ENCODE measurements around the gene GABARAPL2.
"Not testable (repeated sequence)": the region's sequence is repeated elsewhere in the genome, so short reads cannot be mapped to it uniquely, and the experiment has no call there.

The GABARAPL2 gene, protein sequence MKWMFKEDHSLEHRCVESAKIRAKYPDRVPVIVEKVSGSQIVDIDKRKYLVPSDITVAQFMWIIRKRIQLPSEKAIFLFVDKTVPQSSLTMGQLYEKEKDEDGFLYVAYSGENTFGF

DNA sequence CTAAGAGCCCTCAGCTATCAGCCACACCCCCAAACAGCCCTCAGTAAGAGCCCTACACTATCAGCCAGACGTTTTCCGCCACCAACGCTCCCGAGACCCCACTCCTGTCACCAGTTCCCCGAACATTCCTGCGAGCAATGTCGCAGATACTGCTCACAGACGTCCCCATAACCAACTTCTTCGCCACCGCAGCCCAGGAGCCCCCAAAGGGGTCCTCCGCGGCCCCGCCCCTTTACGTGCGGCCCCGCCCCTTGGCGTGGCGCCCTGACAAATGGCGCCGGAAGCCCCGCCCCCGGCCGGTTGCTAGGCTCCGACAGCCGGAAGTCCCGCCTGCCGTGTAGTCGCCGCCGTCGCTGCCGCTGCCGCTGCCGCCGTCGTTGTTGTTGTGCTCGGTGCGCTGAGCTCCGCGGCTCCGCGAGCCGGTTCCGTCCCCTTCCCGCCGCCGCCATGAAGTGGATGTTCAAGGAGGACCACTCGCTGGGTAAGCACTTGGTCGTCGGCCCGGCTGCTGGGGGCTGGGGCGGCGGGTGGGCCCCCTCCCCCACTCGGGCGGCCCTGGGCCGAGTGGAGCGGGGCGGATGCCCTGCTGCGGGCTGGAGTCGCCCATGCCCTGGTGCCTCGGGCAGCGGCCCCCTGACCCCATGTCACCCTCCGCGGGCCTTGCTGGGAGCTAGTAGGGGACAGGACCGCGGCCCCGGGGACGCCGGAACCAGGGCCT, at the start of gene GABARAPL2:
Gene GABARAPL2, plus strand, starts transcription at position 340 of the 718 bp plus-strand sequence. Its CDS starts 108 bp downstream, at position 448.
- no peak for FAIRE-seq

DNA sequence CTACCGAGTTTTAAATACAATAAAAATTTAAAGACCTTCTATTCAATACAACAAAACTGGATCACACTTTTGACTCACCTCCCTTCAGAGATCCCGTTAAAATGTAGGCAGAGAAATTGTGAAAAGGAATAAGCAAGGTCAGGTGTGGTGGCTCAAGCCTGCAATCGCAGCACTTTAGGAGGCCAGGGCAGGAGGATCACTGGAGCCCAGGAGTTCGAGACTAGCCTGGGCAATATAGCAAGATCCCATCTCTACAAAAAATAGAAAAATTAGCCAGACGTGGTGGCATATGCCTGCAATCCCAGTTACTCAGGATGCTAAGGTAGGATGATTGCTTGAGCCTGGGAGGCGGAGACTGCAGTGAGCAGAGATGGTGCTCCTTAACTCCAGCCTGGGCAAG, 47.0 kb upstream of the GABARAPL2 start:
- FAIRE-seq, result no peak

DNA sequence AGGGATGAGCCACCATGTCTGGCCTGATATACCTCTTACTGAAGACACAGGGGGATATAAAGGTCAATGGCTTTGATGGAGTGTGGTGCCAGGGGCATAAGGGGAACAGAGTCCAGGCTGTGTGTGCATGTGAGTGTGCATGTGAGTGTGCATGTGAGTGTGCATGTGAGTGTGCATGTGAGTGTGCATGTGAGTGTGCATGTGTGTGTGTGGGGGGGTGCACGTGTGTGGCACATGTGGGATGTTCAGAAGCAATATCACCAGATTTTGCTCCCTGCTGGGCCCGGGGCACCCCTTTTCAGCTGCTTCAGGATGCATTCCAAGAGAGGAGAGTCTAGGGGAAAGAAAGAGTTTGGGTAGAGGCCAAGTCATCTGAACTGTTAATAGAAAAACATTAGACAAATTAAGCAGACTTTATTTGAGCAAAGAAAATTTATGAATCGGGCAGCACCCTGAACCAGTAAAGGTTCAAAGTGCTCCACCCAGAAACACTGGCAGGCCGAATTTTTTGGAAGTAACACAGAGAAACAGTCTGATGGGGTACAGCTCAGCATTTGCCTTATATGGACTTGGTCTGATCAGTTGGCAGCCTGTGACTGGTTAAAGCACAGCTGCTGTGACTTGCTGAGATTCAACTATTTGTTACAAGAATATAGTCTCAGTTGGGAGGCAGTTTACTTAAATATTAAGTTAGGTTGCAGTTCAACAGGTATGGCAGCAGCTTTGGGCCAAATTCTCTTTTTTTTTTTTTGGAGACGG, 40.0 kb upstream of the GABARAPL2 start:
- FAIRE-seq, result no peak

DNA sequence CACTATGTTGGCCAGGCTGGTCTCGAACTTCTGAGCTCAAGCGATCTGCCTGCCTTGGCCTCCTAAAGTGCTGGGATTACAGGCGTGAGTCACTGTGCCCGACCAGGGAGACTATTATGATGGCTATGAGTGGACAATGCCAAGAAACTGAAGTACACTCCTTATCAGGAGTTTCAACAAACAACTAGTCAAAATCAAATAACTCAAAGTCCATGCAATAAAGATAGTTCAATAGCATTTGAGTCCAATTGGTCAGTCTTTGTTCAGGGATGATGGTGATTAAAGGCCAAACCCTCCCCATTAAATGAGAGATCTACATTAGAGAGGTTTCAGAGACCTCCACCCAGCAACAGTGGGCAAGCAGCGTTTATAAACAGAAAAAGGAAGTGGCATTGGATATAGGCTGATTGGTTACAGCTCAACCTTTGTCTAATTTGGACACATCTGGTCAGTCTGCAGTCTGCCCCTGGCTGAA, 38.3 kb upstream of the GABARAPL2 start:
- no peak for FAIRE-seq

DNA sequence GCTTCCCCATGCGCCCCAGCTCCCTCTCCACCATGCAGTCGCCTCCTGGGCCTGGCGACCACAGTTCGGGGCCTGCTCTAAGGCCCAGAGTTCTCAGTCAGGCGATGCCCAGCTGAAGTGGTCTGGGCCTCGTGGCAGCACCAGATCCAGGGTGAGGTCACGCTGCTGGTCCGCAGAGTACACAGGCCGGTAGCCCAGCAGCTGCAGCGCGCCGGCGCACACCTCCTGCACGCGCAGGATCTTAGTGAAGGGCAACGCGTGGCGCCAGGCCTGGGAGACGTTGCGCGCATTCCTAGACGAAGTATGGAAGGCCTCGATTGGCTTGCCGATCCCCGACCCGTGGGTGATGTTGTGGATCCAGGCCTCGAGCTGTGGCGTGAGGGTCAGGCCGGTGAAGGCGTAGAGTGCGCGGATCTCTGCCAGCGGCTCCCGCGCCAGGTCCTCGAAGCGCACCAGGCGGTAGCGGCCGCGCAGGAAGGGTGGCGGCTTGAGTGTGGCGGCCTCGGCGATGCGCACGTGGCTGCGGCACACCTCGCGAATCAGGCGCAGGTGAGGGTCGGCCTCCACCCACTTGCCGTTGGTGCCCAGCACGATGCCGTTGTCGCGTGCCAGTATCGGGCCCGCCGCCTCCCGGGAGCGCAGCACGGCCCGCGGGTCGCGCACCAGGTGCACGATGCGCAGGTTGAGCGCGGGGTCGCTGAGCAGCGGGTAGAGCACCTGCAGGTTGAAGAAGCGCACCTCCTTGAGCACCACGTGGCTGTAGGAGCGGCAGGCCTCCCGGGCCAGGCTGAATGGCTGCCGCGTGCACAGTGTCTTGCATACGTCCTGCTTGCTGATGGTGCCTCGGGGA, 36.9 kb upstream of the GABARAPL2 start:
- FAIRE-seq, result no peak

DNA sequence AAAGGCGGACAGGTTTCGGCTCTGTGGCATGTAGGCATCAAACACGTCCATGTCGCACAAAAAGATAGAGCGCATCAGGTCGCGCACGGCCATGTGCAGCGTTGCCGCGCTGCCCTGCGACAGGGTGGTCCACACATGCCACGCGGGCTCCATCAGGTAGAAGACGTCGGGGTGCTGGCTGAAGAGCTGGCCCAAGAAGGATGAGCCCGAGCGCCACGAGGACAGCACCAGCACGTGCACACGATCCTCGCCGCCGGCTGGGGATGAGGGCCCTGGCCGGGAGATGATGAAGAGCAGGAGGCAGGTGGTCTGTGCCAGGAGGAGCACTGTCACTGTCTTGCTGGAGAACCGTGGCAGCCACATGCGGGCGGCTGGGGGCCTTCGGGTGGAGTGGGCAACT, 36.2 kb upstream of the GABARAPL2 start:
- no peak for FAIRE-seq

DNA sequence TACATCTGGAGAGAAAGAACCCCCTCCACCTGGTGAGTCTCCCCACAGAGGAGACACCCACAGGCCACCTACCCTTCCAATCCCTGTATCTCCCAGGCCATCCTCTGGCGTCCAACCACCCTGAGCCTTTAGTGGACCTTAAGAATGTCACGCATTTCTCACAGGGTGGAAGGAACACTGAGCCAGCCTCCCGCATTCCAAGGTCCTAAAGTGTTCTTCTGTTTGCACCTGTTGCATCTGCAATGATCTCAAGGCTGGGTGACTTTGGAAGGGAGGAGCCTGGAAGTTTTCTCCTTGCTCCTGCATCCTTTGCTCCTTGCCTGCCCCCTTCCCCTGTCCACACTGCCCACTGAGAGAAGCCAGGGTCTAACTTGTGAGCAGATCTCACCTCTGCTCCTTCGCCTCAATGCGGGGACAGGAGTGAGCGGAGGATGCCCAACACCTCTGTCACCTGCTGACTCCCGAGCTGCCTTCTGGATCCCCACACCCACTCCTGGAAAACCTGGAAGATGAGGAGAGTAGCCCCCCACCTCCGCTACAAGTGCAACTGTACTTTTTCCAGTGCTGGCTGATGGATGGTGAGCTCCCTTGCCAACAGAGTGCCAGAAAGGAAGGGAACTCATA, 33.9 kb upstream of the GABARAPL2 start:
- FAIRE-seq, result no peak

DNA sequence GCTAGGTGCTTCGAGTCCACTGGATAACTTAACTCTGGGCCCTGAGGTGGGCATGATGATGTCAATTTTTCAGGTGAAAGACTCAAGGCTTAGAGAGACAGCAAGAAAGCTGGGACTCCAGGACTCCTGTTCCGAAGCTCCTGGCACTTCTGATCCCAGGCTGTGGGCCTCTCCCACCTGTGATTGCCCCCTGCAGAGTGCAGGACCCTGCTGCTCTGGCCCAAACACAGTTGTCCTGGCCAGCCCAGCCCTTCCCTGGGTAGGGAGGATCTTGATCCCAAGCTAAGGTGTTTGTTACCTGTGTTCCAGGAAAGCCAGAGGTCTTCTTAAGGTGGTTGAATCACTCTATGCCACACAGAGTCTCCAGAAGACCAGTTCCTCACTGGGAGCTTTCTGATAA, 33.4 kb upstream of the GABARAPL2 start:
- no peak for FAIRE-seq

DNA sequence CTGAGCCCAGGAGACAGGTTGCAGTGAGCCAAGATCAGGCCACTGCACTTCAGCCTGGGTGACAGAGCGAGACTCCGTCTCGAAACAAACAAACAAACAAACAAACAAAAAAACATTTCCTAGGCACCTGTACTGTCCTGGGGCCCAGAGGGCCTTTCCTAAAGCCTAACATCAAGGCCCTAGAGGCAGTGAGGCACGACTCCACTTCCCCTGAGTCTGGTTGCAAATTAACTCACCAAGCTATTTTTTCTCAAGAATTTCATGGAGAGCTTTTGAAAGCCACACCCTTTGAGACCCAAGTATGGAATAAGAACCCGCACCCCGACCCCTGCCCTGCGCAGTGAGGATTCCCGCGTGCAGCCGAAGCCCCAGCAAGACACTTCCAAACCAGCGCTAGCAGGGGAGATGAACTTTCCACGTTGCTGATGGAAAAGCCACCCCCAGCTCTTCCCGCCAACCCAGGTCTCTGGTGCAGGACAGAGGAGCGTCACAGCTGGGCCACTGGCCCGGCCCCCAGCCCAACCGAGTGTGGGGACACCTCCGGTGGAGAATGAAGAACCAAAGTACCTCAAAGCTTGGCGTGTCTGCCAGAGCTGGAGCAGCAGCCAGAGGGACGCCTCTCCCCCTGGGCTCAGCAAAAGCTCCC, 31.5 kb upstream of the GABARAPL2 start:
- FAIRE-seq, result no peak

DNA sequence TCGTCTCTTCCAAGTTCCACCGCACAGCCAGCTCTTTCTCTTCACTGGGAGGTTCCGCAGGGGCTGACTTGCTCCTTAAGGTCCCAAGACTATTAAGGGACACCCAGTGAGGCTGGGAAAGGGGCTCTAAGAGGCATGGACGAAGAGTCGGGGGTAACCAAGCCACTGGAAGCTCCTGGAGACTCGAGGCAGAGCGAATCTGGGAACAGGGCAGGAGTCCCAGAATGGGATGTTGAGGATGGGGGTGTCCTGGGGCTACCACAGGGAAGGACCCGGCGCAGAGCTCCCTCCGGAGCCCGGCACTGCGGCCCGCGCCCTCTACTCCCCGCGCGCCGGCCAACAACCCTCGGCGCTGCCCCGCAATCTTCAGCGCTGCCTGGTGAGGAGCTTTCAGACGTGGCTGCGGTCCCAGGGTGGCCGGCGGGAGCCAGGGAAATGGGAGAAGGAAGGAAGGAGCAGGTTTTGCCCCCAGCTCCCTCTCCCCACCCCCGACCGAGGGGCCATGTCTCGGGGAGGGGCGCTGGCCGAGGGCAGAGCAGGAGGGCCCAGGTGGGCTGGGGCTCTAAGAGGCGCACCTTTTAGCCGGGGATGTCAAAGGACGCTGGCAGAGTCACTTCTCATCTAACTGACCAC, 30.9 kb upstream of the GABARAPL2 start:
- no peak for FAIRE-seq

DNA sequence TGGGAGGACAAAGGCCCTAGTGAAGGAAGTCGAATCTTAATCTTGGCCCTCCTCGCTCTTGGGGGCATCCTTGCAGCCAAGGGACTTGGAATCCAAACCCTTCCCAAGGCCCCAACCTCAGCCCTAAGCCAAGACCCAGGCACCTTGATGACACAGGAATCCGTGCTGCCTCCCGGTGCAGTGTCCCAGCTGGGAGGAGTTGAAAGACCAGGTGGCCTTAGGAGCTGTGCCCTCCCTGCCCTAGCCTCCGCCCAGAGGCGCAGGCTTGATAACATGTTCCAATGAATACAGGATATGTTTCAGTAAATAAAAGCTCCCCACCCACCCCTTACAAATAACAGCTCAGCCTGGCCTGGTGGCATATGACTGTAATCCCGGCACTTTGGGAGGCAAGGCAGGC, 30.3 kb upstream of the GABARAPL2 start, which contains the start of gene CHST5:
Gene CHST5, minus strand, starts transcription at position 208 of the 400 bp plus-strand sequence. CDS start 5,724 bp downstream, outside the sequence.
- FAIRE-seq, result no peak

DNA sequence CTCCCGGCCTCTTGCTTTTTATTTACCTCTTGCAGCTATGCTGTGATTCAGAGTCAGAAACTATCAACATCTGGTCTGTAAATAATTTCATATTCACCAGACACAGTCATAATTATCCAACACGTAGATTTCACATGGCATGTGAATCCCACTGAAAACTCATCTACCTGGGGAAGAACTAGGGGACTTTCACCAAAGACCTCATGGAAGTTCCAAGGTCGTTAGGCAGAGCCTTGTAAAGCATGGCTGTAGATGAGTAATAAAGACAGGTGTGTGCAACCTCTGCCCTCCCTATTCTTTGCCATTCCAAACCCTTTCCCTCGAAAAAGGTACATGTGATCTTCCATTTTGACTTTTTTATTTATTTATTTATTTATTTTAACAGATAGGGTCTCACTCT, 28.4 kb upstream of the GABARAPL2 start:
- FAIRE-seq, result no peak

DNA sequence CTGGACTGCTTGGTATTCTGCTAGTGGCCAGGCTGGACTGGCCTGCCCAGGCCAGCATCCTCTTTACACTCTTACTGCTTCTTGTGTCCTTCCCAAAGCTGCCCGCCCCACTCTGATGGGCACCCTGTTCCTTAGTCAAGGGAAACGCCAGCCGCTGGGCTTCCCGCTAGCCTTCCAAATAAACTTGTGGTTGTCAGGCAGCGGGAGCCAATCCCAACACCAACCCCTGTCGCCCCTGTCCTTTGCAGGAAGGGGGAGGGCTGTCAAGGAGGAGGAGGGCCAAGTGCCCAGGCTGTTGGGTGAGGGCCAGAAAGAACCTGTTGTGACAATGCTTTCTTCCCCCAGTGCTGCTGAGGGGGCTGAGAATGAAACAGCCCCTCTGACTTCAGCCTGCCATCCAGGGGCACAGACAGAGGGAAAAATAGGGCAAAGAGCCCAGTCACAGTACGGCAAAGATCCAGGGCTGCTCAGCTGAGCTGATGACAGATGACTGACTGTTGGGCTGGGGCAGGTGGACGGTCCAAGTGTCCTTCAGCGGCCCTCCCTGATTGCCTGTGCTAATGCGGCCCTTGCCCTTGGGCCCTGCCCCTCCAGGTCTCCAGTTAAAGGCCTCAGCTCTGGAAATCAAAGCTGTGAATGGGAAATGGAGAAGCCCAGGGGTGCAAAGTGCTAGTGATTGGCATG, 27.2 kb upstream of the GABARAPL2 start:
- not testable (repeated sequence) for FAIRE-seq

DNA sequence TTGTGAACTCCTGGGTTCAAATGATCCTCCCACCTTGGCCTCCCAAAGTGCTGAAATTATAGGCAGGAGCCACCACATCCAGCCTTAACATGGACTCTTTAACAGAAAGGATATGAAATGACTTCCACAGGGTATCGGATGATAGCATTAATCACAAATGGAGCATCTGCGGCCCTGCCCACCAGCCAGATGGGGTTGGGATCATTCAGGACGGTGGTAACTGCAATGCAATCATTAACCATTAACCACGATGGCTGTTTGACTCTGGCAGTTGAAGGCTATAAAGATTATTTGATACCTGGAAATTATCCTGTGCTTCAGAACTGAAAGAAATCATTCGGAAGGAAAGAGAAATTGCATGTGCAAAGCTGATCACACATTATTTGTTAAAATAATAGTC, 24.9 kb upstream of the GABARAPL2 start:
- FAIRE-seq, result no peak

DNA sequence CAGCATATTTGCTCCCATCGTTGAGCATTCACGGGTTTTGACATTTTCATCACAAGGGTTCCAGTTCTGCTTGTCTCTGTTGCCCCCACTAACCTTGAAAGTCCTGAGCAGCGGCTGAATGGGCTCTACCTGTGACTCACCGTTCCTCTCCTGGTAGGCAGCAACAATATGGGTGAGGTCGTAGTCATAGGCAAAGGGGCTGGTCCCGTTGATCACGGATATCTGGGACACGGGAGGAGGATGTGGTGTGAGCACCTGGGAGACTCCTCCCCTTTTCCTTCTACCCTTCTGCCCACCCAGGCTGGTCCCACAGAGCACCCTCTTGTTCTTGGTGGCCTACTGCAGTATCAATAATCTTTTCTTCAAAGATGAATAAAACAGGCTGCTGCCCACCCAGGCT, 23.7 kb upstream of the GABARAPL2 start:
- FAIRE-seq, result not testable (repeated sequence)

DNA sequence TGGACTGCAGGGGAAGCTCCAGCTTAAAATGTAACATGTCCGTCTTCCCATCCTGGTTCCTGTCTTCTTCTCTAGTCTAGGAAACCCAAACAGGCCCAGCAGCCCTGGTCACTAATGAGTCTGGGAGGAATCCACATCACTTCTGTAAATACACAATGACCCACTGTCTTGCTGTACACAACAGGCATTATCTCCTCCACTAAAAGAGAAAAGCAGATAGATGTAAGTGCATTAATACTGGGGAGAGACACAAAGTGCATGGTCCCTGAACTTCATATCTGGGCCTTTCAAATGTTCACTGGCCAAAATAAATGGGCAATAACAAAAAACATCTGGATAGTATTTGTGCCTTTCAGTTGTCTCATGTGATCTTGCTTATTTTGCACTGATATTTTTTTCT, 20.3 kb upstream of the GABARAPL2 start:
- not testable (repeated sequence) for FAIRE-seq

DNA sequence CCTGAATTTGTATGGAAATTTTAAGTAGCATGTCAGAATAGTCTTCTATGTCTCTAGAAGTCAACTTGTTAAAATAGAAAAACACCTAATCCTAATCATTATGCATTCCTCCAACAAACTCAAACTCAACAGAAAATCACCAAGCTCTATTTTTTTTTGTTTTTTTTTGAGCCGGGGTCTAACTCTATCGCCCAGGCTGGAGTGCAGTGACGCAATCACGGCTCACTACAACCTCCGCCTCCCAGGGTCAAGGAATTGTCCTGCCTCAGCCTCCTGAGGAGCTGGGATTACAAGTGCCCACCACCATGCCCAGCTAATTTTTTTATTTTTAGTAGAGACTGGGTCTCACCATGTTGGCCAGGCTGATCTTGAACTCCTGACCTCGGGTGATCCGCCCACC, 19.9 kb upstream of the GABARAPL2 start:
- no peak for FAIRE-seq

DNA sequence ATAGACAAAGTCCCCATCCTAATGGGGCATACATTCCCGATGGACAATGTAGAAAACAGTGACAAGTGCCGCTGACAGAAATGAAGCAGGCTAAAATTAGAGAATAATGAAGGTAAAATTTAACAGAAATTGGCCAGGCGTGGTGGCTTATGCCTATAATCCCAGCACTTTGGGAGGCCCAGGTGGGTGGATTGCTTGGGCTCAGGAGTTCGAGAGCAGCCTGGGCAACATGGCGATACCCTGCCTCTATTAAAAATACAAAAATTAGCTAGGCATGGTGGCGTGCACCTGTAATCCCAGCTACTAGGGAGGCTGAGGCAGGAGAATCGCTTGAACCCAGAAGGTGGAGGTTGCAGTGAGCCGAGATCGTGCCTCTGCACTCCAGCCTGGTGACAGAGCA, 17.7 kb upstream of the GABARAPL2 start:
- not testable (repeated sequence) for FAIRE-seq

DNA sequence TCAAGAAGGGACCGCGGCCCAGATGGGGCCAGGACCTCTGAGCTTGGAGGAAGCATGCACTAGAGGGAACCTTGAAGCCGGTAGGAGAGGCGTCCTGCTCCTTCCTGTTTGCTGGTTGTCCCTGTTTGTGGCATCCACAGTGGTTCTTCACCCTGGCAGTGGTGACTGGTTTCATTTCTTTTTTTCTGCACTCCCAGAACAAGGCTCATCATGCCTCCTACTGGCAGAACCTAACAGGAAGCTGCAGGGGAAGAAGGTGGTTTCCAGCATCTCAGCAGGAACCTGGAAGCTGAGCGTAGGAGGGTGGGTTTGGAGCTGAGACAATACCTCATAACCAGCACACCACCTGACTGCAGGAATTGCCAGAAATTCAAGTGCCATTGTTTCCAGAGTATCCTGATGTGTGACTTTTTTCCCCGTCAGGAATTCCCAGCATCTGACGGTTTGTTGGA, 15.9 kb upstream of the GABARAPL2 start:
- no peak for FAIRE-seq

DNA sequence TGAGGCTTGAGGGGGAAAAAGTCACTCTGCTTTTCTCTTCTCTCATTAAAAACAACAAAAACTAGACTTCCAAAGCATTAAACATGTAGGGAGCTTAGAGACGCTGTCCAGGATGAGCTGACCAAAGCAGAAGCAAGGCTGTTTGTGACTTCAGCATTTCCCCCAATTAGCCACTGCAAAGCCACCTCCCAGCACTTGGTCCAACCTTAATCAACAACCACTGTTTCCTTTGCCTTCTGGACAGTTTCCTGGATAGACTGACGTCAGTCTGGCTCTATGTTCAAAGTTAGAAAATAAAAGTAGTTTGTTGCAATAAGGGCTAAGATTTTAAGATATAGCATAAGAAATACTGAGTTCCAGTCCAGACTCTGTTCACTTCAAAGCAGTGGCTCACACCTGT, 13.2 kb upstream of the GABARAPL2 start:
- FAIRE-seq, result no peak
